ENCODE results near the gene SNX33. TPM values are rescaled to one million over a fixed set of nuclear protein-coding genes. Genes with fewer than 3 reads are reported as not detected.

SNX33 gene, protein sequence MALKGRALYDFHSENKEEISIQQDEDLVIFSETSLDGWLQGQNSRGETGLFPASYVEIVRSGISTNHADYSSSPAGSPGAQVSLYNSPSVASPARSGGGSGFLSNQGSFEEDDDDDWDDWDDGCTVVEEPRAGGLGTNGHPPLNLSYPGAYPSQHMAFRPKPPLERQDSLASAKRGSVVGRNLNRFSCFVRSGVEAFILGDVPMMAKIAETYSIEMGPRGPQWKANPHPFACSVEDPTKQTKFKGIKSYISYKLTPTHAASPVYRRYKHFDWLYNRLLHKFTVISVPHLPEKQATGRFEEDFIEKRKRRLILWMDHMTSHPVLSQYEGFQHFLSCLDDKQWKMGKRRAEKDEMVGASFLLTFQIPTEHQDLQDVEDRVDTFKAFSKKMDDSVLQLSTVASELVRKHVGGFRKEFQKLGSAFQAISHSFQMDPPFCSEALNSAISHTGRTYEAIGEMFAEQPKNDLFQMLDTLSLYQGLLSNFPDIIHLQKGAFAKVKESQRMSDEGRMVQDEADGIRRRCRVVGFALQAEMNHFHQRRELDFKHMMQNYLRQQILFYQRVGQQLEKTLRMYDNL
- total RNA-seq: 10 to 100 TPM; 18.9 to 23.2 TPM
- 13.1 TPM for polyA plus RNA-seq (2013, experiment 1 of 2)
- polyA plus RNA-seq (2013, experiment 2 of 2): 14.2 TPM
- long read RNA-seq, experiment 1, full-length matches to known transcripts: 1 of 5 reads
- long read RNA-seq, experiment 1, partial matches to known transcripts: 4 of 5 reads
- long read RNA-seq, experiment 1, other reads (novel, unspliced or antisense): 0 of 5 reads
- long read RNA-seq, experiment 2, full-length matches to known transcripts: 40 of 47 reads
- long read RNA-seq, experiment 2, partial matches to known transcripts: 2 of 47 reads
- long read RNA-seq, experiment 2, other reads (novel, unspliced or antisense): 5 of 47 reads
- long read RNA-seq, experiment 3, full-length matches to known transcripts: 41 of 47 reads
- long read RNA-seq, experiment 3, partial matches to known transcripts: 3 of 47 reads
- long read RNA-seq, experiment 3, other reads (novel, unspliced or antisense): 3 of 47 reads
- long read RNA-seq, experiment 4: 0 reads

DNA sequence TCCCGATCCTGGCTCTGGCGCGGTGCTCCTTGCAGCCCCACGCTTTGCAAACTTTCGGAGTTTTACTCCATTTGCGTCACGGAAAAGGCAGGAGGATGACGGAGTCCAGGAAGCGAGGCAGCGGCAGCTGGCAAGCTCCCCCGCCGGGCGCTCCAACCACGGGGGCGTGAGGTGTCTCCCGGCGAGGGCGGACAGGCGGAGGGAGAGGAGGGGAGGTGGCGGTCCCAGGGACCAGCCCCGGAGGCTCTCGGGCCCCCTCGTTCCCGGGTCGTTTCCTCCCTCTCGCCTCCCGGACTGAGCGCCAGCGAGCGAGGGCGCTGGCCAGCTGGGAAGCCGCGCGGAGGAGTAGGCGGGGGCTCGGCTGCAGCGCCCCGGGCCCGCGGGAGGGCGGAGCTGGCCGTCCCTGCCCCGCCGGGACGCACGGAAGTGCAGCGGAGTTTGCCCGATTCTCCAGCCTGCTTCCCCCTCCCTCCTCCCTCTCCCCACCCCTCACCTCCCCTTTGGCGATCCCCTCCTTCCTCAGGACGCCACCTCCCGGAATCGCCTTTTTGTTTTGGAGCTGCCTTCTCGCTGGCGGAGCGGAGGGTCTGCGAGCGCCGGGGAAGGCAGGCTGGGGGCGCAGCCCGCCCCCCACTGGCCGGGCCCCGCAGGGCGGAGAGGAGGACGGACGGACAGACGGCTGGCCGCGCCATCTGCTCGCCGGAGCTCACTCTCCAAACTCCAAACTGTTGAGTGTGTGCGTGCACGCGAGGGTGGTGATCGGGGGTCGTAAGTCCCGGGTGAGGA lies at the start of gene SNX33:
SNX33 (plus strand) TSS at position 543 of the 786 bp plus-strand sequence. CDS start 1,191 bp downstream, outside the sequence.
- Histone ChIP-seq H3K27ac (ENCODE audit: low read depth, low read length) (peak within 1 kb of the TSS; percentile 89), H3K9me3 (ENCODE audit: control insufficient read depth, low read length) (no peaks in the 10 kb centered on the region), H3K4me1 (ENCODE audit: control insufficient read depth, insufficient read depth, low read length) (peaks cover 12% of the 10 kb centered on the region), H3K27me3 (ENCODE audit: control insufficient read depth, insufficient read depth, low read length, poor library complexity, severe bottlenecking) (peaks cover 9% of the 10 kb centered on the region), H3K36me3 (ENCODE audit: control insufficient read depth, insufficient read depth, low read length) (peaks cover 18% of the 10 kb centered on the region), H3K9ac (ENCODE audit: extremely low read depth, low read length, poor library complexity, severe bottlenecking) (peak within 1 kb of the TSS; percentile 93), H3K4me3 (ENCODE audit: low read length) (peak within 1 kb of the TSS; percentile 88)
- Mint-ChIP-seq H3K4me3 (peak within 1 kb of the TSS; percentile 86), H3K27me3 (ENCODE audit: insufficient read depth) (peaks cover 23% of the 10 kb centered on the region), H3K9me3 (no peaks in the 10 kb centered on the region), H3K27ac (peak within 1 kb of the TSS; percentile 98), H3K36me3 (ENCODE audit: low read depth) (peaks cover 21% of the 10 kb centered on the region), H3K4me1 (peaks cover 47% of the 10 kb centered on the region)
- peak; percentile 94 for DNase-seq
- WGBS, 2 experiments (ENCODE audit: insufficient coverage in 1 of 2, insufficient read length in 1 of 2): 0% methylated on average over 10 to 76 of the region's 76 CpGs
- TF ChIP-seq, protein P1, sequence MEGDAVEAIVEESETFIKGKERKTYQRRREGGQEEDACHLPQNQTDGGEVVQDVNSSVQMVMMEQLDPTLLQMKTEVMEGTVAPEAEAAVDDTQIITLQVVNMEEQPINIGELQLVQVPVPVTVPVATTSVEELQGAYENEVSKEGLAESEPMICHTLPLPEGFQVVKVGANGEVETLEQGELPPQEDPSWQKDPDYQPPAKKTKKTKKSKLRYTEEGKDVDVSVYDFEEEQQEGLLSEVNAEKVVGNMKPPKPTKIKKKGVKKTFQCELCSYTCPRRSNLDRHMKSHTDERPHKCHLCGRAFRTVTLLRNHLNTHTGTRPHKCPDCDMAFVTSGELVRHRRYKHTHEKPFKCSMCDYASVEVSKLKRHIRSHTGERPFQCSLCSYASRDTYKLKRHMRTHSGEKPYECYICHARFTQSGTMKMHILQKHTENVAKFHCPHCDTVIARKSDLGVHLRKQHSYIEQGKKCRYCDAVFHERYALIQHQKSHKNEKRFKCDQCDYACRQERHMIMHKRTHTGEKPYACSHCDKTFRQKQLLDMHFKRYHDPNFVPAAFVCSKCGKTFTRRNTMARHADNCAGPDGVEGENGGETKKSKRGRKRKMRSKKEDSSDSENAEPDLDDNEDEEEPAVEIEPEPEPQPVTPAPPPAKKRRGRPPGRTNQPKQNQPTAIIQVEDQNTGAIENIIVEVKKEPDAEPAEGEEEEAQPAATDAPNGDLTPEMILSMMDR (conservative IDR thresholded peaks at IDR 0.05): peak; percentile 72

DNA sequence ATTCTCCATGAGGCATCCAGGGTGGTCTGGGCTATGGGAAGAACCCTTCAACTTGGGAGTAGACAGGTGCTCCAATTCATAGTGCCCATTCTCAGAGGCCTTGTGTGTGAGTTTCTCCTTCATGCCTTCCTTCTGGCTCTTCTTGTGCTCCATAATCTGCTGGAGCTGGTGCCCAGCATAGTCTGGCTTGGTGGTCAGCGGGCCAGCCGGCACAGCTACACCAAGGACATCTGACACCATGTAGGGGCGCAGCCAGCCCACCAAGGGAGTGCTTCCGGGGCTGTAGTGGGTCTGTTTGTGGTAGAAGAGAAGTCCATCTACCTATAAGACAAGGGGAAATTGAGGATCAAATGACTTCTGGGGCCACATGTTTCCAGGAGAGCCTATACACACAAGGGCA lies 49.4 kb upstream of the SNX33 start:
- Mint-ChIP-seq H3K27me3 (ENCODE audit: insufficient read depth) (no peaks in the 10 kb centered on the region), H3K4me3 (no peak overlapping the region), H3K27ac (peak overlapping the region; percentile 30), H3K36me3 (ENCODE audit: low read depth) (peaks cover 44% of the 10 kb centered on the region), H3K4me1 (peaks cover 8% of the 10 kb centered on the region), H3K9me3 (no peaks in the 10 kb centered on the region)
- no peaks in the 10 kb centered on the region for H3K27me3 ChIP-seq (ENCODE audit: control insufficient read depth, insufficient read depth, low read length, poor library complexity, severe bottlenecking)
- peaks cover 6% of the 10 kb centered on the region for H3K4me1 ChIP-seq (ENCODE audit: control insufficient read depth, insufficient read depth, low read length)
- no peak for DNase-seq
- H3K4me3 ChIP-seq (ENCODE audit: low read length): no peak overlapping the region
- peaks cover 57% of the 10 kb centered on the region for H3K36me3 ChIP-seq (ENCODE audit: control insufficient read depth, insufficient read depth, low read length)
- no peak overlapping the region for H3K27ac ChIP-seq (ENCODE audit: low read depth, low read length)
- H3K9me3 ChIP-seq (ENCODE audit: control insufficient read depth, low read length): no peaks in the 10 kb centered on the region
- H3K9ac ChIP-seq (ENCODE audit: extremely low read depth, low read length, poor library complexity, severe bottlenecking): no peak overlapping the region
- 95% methylated on average over 4 of the region's 4 CpGs; no CpG with 5 or more reads in 1 of the 2 experiments for WGBS, 2 experiments (ENCODE audit: insufficient coverage in 1 of 2, insufficient read length in 1 of 2)
- TF ChIP-seq, protein P1 (conservative IDR thresholded peaks at IDR 0.05): no peak

Measured in endodermal cell (in vitro differentiated cells).